ENCODE results near the gene UTF1.

The UTF1 gene

GRCh38 chr10:133267829-133268228 lies 37.8 kb downstream of the UTF1 start:
- Histone ChIP-seq H3K9ac (ENCODE audit: low read length) (no peak overlapping the region), H3K9me3 (ENCODE audit: insufficient read depth, low read length) (no peaks in the 10 kb centered on the region)

DNA sequence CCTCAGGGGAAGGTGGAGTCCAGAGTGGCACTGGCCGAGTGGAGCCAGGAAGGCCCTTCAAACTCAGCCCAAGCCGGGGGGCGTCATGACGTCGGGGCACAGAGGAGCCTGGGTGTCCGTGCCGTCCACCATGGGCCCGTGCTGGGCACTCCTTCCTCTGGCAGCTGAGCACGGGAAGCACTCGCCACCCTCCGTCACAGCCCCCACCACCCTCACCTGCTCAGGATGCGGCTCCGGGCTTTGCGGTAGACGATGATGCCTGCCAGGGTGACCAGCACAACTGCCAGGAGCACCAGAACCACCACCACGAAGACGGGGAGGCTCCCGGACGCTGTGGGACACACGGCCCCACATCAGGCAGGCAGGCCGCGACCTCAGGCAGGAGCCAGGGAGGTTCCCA lies 38.5 kb downstream of the UTF1 start:
- Histone ChIP-seq H3K4me1 (ENCODE audit: low read length) (no peaks in the 10 kb centered on the region), H2AFZ (ENCODE audit: low read depth, low read length) (no peak overlapping the region), H3K27me3 (ENCODE audit: low read depth, low read length) (no peaks in the 10 kb centered on the region), H3K9ac (ENCODE audit: low read length) (no peak overlapping the region), H3K36me3 (replicated peaks; ENCODE audit: low read depth, low read length) (peaks cover 8% of the 10 kb centered on the region), H3K9me3 (ENCODE audit: insufficient read depth, low read length) (no peaks in the 10 kb centered on the region), H3K4me3 (ENCODE audit: low read length) (no peak overlapping the region), H4K20me1 (ENCODE audit: insufficient read depth, low read length) (no peaks in the 10 kb centered on the region), H3K4me2 (ENCODE audit: low read length) (no peak overlapping the region), H3K27ac (ENCODE audit: low read length) (no peak overlapping the region), H3K79me2 (ENCODE audit: low read length) (no peaks in the 10 kb centered on the region)
- TF ChIP-seq EZH2phosphoT487 (IDR thresholded peaks at IDR 0.05; ENCODE audit: low read depth) (no peak), CTCF (IDR thresholded peaks at IDR 0.05; ENCODE audit: low read depth, low read length) (no peak)

More at GRCh38 chr10:133267829-133268228, 37.8 kb downstream of the UTF1 start:
- Histone ChIP-seq H3K4me1 (ENCODE audit: low read length) (no peaks in the 10 kb centered on the region), H3K27ac (ENCODE audit: low read length) (no peak overlapping the region), H3K79me2 (ENCODE audit: low read length) (no peaks in the 10 kb centered on the region), H3K27me3 (ENCODE audit: low read depth, low read length) (no peaks in the 10 kb centered on the region), H3K4me2 (ENCODE audit: low read length) (no peak overlapping the region), H2AFZ (ENCODE audit: low read depth, low read length) (no peak overlapping the region), H4K20me1 (ENCODE audit: insufficient read depth, low read length) (peaks cover 1% of the 10 kb centered on the region; the same call in 1 of the 2 replicates), H3K36me3 (replicated peaks; ENCODE audit: low read depth, low read length) (peaks cover 2% of the 10 kb centered on the region), H3K4me3 (ENCODE audit: low read length) (no peak overlapping the region)
- no peak for TF ChIP-seq CTCF (IDR thresholded peaks at IDR 0.05; ENCODE audit: low read depth, low read length)
- TF ChIP-seq EZH2phosphoT487 (IDR thresholded peaks at IDR 0.05; ENCODE audit: low read depth), result no peak

DNA sequence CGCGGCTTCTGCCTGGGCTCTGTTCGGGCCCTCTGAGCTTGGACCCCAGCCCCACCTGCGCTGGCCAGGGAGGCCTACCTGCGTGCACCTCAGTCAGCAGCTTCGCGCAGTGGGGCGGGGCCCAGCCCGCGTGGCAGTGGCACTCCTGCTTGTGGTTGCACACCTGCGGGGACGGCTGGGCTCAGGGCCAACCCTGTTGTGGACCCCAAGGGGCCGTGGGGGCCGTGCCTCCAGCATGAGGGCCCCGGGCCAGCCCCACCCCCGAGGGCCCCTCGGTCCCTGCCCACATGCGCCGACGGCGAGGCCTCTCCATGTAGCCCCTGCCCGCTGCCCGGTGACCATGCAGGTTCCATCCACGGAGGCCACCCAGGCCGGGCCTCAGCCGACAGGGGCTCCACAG lies 39.4 kb downstream of the UTF1 start:
- H3K4me3 ChIP-seq (ENCODE audit: low read length), result no peak overlapping the region
- no peak overlapping the region for H2AFZ ChIP-seq (ENCODE audit: low read depth, low read length)
- no peak overlapping the region for H3K27ac ChIP-seq (ENCODE audit: low read length)
- H3K36me3 ChIP-seq (replicated peaks; ENCODE audit: low read depth, low read length), result peaks cover 14% of the 10 kb centered on the region
- H3K4me1 ChIP-seq (ENCODE audit: low read length), result peaks cover 5% of the 10 kb centered on the region; the same call in 1 of the 2 replicates
- no peak overlapping the region for H3K9ac ChIP-seq (ENCODE audit: low read length)
- H4K20me1 ChIP-seq (ENCODE audit: insufficient read depth, low read length), result peaks cover 2% of the 10 kb centered on the region; the same call in 1 of the 2 replicates
- no peak overlapping the region for H3K4me2 ChIP-seq (ENCODE audit: low read length)
- H3K79me2 ChIP-seq (ENCODE audit: low read length), result peaks cover 4% of the 10 kb centered on the region
- no peaks in the 10 kb centered on the region for H3K9me3 ChIP-seq (ENCODE audit: insufficient read depth, low read length)
- no peaks in the 10 kb centered on the region for H3K27me3 ChIP-seq (ENCODE audit: low read depth, low read length)
- TF ChIP-seq CTCF (IDR thresholded peaks at IDR 0.05; ENCODE audit: low read depth, low read length) (no peak), EZH2phosphoT487 (IDR thresholded peaks at IDR 0.05; ENCODE audit: low read depth) (no peak)

GRCh38 chr10:133270204-133270603 lies 40.2 kb downstream of the UTF1 start:
- no peaks in the 10 kb centered on the region for H3K9me3 ChIP-seq (ENCODE audit: insufficient read depth, low read length)
- no peaks in the 10 kb centered on the region for H3K27me3 ChIP-seq (ENCODE audit: low read depth, low read length)
- no peak overlapping the region for H2AFZ ChIP-seq (ENCODE audit: low read depth, low read length)
- no peak overlapping the region for H3K4me3 ChIP-seq (ENCODE audit: low read length)
- H4K20me1 ChIP-seq (ENCODE audit: insufficient read depth, low read length), result peaks cover 6% of the 10 kb centered on the region
- H3K79me2 ChIP-seq (ENCODE audit: low read length), result peaks cover 11% of the 10 kb centered on the region
- H3K36me3 ChIP-seq (replicated peaks; ENCODE audit: low read depth, low read length), result peaks cover 19% of the 10 kb centered on the region
- H3K27ac ChIP-seq (ENCODE audit: low read length), result no peak overlapping the region
- peaks cover 9% of the 10 kb centered on the region; the same call in 1 of the 2 replicates for H3K4me1 ChIP-seq (ENCODE audit: low read length)
- no peak for TF ChIP-seq CTCF (IDR thresholded peaks at IDR 0.05; ENCODE audit: low read depth, low read length)
- no peak for TF ChIP-seq EZH2phosphoT487 (IDR thresholded peaks at IDR 0.05; ENCODE audit: low read depth)
- no peak overlapping the region for H3K4me2 ChIP-seq (ENCODE audit: low read length)
- no peak overlapping the region for H3K9ac ChIP-seq (ENCODE audit: low read length)
